Brain microvascular endothelial cell (primary cell): ENCODE measurements around the gene MYBBP1A.
"Not testable (repeated sequence)": the region's sequence is repeated elsewhere in the genome, so short reads cannot be mapped to it uniquely, and the experiment has no call there.

Experiments
- DNase-seq: peaks from one replicate; pipeline ENCODE4 v3.0.0-alpha.2; 2020
- H3K27ac ChIP-seq: fragments of 250-450 bp; sonication (Bioruptor Pico); 2 replicates; pipeline ENCODE4 v1.5.1; 2020; ENCODE audit warnings: mild to moderate bottlenecking, moderate library complexity
- H3K27me3 ChIP-seq: fragments of 250-450 bp; sonication (Bioruptor Pico); replicated peaks from 2 replicates; pipeline ENCODE4 v1.5.1; 2020; ENCODE audit warnings: mild to moderate bottlenecking
- H3K36me3 ChIP-seq: fragments of 250-450 bp; sonication (Bioruptor Pico); replicated peaks from 2 replicates; pipeline ENCODE4 v1.5.1; 2020; ENCODE audit warnings: mild to moderate bottlenecking
- H3K4me3 ChIP-seq: 2 replicates; pipeline ENCODE4 v1.5.1; 2011; ENCODE audit warnings: low read depth, mild to moderate bottlenecking, control low read depth, low read length, moderate library complexity
- in situ Hi-C: cut with HindIII; loops from 2 replicates; pipeline ENCODE4 v1.10.0; 2017; ENCODE audit warnings: low sequenced_read_pairs, low pct_ligation_motif_present
- TF ChIP-seq, protein P1 (sequence below): IDR thresholded peaks from 2 replicates; pipeline ENCODE4 v1.5.1; 2011; ENCODE audit warnings: low read depth, mild to moderate bottlenecking, moderate library complexity, low read length, control low read depth, inconsistent platforms; ENCODE audit errors: missing control alignments

MYBBP1A gene

DNA sequence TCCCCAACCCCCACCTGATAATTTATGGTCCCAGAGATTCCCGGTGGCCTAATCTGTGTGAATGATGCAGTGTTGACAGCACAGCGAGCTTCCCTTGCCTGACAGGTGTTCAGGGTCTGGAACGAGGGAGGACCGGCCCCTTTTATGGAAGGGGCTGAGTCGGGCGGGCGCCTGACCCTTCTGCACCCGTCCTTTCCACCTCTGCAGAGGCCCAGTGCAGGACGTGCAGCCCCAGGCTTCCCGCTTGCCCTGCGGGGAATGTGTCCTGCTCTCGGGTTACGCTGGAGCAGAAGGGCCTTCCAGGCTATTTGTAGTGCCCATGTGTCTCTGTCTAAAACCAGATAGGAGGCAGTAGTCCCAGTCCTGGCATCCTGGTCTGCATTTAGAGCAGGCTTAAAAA, 45.4 kb upstream of the MYBBP1A start:
- Histone ChIP-seq H3K36me3 (no peaks in the 10 kb centered on the region), H3K27me3 (peaks cover 14% of the 10 kb centered on the region), H3K27ac (no peak overlapping the region), H3K4me3 (no peak overlapping the region)
- DNase-seq = no peak
- TF ChIP-seq, protein P1, sequence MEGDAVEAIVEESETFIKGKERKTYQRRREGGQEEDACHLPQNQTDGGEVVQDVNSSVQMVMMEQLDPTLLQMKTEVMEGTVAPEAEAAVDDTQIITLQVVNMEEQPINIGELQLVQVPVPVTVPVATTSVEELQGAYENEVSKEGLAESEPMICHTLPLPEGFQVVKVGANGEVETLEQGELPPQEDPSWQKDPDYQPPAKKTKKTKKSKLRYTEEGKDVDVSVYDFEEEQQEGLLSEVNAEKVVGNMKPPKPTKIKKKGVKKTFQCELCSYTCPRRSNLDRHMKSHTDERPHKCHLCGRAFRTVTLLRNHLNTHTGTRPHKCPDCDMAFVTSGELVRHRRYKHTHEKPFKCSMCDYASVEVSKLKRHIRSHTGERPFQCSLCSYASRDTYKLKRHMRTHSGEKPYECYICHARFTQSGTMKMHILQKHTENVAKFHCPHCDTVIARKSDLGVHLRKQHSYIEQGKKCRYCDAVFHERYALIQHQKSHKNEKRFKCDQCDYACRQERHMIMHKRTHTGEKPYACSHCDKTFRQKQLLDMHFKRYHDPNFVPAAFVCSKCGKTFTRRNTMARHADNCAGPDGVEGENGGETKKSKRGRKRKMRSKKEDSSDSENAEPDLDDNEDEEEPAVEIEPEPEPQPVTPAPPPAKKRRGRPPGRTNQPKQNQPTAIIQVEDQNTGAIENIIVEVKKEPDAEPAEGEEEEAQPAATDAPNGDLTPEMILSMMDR = no peak
- in situ Hi-C loops = no loop called here

DNA sequence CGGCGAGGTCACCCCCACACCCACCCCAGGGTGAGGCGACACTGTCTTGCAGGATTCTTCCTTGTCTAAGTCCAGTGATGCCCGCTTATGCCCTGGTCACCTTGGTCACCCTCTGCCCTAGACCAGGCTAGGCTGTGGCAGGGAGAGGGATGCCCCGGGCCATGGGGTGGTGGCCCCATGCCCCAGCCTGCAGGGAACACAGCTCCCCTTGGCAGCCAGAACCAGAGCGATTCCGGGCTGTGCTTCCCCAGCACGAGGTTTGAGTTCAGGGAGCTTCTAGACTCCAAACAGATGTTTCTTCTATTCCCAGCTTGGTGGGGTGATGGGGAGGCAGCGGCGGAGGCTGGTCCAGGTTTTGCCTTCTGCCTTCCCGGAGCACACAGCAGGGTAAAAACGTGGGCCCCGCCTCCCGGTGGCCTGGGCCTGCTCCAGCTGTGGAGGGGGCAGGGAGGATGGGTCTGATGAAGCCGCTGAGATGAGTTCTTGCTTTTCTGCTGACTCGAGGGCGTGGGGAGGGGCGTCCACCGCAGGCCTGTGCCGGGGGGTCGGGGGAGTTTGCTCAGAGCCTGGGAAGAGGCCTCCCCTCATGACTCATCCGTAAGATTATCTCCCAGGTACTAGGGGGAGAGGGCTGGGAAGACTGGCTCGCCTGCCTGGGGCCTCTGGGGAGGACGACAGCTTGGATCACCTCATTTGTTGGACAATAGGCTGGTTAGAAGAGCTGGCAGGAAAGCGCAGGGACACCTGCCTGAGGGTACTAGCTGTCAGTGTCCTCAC, 44.5 kb upstream of the MYBBP1A start:
- TF ChIP-seq, protein P1 = no peak
- no peak for DNase-seq
- Histone ChIP-seq H3K27me3 (peaks cover 14% of the 10 kb centered on the region), H3K36me3 (no peaks in the 10 kb centered on the region), H3K4me3 (no peak overlapping the region), H3K27ac (no peak overlapping the region)
- in situ Hi-C loops = no loop called here

DNA sequence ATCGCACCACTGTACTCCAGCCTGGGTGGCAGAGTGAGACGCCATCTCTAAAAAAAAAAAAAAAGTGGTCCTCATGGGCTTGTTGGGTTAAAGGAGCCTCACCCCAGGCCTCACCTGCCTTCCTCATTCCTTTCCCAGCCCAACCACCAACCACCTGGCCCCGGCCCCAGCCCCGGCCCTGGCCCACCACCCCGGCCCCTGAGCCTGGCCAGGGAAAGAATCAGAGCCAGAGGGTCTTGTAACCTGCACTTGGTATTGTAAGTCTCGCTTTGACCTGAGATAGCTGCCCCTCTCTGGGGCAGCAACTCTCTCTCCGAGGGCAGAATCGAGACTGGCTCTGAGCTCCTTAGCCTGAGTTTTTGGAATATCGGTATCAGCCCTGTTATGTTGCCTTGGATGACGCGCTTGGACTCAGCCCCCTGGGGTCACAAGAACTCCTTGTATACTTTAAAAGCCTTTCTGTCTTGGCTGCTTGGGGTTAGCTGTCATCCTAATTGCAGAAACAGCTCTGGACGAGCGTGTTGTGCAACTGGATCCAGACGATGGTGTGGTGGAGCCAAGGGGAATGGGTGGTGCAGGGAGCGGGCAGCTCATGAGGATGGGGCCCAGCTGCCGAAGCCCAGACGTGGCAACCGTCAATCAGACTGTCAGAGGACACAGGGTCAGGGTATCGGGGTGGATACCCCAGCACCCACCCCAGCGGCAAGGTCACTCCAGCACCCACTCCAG, 43.8 kb upstream of the MYBBP1A start:
- H3K4me3 ChIP-seq = no peak overlapping the region
- in situ Hi-C loops = no loop called here
- peaks cover 14% of the 10 kb centered on the region for H3K27me3 ChIP-seq
- DNase-seq = no peak
- no peaks in the 10 kb centered on the region for H3K36me3 ChIP-seq
- no peak overlapping the region for H3K27ac ChIP-seq
- TF ChIP-seq, protein P1 = no peak

DNA sequence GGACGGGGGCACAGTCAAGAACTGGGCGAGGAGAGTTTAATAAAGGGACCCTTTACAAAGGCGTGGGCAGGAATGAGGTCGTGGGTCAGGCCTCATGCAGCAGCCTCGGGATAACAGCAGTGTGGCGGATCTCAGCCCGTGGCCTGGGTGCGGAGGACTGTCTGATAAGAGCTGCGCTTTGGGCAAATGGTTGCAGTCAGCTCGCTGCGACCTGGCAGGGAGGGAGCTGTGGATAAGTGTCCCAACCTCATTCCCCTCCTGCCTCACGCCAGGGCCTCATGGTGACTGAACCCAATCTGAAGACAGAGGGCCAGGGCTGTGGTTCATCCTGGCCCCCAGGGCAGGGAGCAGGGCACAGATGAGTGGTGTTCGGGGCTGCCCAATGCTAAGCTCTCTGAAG, 42.8 kb upstream of the MYBBP1A start:
- Histone ChIP-seq H3K27me3 (peaks cover 14% of the 10 kb centered on the region), H3K27ac (no peak overlapping the region), H3K36me3 (no peaks in the 10 kb centered on the region), H3K4me3 (no peak overlapping the region)
- in situ Hi-C loops = no loop called here
- no peak for DNase-seq
- TF ChIP-seq, protein P1 = no peak

DNA sequence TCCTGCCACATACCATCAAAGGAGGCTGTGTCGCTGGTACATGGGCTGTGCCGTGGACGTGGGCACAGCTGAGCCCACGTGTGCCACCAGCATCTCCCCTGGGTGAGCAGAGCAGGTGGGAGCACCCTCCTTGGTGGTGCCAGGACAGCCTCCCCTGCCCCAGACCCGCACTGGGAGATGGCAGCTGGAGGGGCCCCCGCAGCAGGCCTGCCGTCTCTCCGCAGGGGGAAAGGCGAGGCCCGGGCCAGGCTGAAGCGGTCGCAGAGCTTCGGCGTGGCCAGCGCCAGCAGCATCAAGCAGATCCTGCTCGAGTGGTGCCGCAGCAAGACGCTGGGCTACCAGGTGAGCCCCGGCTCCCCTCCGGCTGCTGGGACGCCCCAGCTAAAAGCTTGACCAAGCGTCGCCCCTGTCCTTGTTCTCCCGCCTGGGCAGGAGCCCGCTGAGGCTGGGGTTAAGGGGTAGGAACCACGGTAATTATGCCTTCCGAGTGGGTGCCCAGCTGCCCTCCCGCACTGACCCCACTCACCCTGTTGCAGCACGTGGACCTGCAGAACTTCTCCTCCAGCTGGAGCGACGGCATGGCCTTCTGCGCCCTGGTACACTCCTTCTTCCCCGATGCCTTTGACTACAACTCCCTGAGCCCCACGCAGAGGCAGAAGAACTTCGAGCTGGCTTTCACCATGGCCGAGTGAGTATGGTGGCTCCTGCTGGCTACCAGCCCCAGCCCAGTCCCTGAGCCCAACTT, 41.6 kb upstream of the MYBBP1A start:
- no peak for DNase-seq
- peaks cover 15% of the 10 kb centered on the region for H3K27me3 ChIP-seq
- no peaks in the 10 kb centered on the region for H3K36me3 ChIP-seq
- no peak overlapping the region for H3K4me3 ChIP-seq
- in situ Hi-C loops = no loop called here
- TF ChIP-seq, protein P1 = no peak
- no peak overlapping the region for H3K27ac ChIP-seq

DNA sequence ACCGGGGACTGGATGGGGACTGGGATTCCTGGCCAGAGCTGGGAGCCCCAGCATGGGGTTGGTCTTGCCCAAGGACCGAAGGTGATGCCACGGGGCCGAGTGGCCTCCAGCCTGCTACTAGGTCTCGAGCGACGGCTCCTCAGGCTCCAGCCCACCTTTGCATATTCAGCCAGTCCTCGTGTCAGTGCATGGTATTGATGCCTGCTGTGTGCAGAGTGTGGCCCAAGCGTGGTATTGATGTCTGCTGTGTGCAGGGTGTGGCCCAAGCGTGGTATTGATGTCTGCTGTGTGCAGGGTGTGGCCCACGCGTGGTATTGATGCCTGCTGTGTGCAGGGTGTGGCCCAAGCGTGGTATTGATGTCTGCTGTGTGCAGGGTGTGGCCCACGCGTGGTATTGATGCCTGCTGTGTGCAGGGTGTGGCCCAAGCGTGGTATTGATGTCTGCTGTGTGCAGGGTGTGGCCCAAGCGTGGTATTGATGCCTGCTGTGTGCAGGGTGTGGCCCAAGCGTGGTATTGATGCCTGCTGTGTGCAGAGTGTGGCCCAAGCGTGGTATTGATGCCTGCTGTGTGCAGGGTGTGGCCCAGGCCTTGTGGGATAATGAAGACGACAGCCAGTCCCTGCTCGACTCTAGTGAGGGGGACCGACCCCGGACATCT, 40.6 kb upstream of the MYBBP1A start:
- H3K4me3 ChIP-seq, DNase-seq, H3K36me3 ChIP-seq, H3K27ac ChIP-seq, in situ Hi-C loops: not testable (repeated sequence)
- H3K27me3 ChIP-seq = peaks cover 15% of the 10 kb centered on the region
